SH-SY5Y (cell line): Measurements from ENCODE around the gene AFF4.

Experiments used
- GATA2 ChIP-seq: IDR thresholded peaks from 2 replicates; pipeline ENCODE4 v1.6.1; 2011; ENCODE audit warnings: mild to moderate bottlenecking, low read depth, low read length
- GATA3 ChIP-seq: IDR thresholded peaks from 2 replicates; pipeline ENCODE4 v1.6.1; 2011; ENCODE audit warnings: low read depth, mild to moderate bottlenecking, low read length, moderate library complexity

DNA sequence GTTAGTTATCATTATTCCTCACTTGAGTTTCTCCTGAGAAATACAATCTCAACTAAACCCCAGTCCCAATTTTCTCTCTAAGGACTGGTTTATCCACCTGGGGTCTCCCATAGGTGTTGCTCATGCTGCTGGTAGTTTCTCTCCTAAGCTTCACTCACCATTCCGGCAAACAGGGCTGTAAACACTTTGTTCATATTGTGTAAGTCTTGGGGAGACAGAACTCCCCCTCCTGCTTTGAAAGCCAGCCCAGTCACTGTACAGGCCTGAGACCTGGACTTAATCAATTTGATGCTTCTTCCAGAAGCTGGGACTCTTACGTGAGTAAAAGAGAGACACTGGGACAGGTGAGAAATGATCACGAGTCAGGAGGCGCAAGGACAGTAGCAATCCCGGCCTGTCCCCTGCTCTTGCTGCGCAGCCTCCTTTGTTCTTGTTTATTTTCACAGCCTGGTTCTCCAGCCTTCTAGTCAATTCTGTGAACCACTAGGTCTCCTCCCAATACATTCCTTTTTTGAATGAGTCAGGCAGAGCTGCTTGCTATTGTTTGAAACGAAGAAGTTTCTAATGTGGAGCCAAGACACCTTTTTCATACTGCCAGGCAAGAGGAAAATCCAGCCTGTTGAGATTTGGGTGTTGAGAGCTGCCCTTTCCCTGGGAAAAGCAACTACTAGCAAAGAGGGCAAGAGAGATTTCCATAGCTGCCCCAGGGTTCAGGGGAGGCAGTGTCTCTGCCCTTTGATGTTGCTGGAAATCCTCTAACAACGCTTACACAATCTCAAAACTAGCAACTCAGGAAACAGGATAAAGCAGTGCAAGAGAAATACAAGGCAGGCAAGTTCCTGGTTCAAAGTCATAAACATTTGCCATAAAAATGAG, 123.8 kb downstream of the AFF4 start:
- TF ChIP-seq GATA2 (no peak), GATA3 (no peak)
